ENCODE results near the gene DNASE1L3. TPM values are rescaled to one million over a fixed set of nuclear protein-coding genes. Genes with fewer than 3 reads are reported as not detected.

Gene DNASE1L3
- total RNA-seq, 1 donor from 2014 or later: 10.0 TPM

DNA sequence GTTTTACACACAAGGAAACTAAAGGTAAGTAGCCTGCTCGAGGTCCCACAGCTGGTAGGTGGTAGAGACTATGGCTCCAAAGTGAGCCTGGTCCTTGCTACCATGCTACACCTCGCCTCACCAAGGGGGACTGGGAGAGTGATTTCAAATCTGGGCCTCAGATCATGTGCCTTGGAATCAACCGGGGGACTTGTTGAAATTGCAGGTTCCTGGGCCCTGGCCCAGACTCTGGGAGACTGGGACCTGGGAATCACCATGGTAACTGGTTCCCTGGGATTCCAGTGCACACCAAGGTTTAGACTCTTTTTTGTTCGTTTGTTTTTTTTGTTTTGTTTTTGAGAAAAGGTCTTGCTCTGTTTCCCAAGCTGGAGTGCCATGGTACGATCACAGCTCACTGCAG is 21.1 kb downstream of the DNASE1L3 start:
- no peak for TF ChIP-seq CTCF (IDR thresholded peaks at IDR 0.05)
- Histone ChIP-seq H3K36me3 (no peaks in the 10 kb centered on the region), H3K9me3 (no peaks in the 10 kb centered on the region), H3K4me3 (no peak overlapping the region), H3K27ac (no peak overlapping the region), H3K4me1 (no peaks in the 10 kb centered on the region), H3K27me3 (no peaks in the 10 kb centered on the region)
- intact Hi-C loops (cut with DNase I): no loop called here
- no peak for DNase-seq (ENCODE audit: low spot score in 2 of 2)

- no peak overlapping the region for H3K27ac ChIP-seq
- no peaks in the 10 kb centered on the region for H3K9me3 ChIP-seq
- intact Hi-C loops (cut with DNase I): no loop called here
- no peaks in the 10 kb centered on the region for H3K36me3 ChIP-seq
- no peaks in the 10 kb centered on the region for H3K27me3 ChIP-seq
- TF ChIP-seq CTCF (IDR thresholded peaks at IDR 0.05): no peak
- no peaks in the 10 kb centered on the region for H3K4me1 ChIP-seq
- no peak overlapping the region for H3K4me3 ChIP-seq
- no peak for DNase-seq (ENCODE audit: low spot score in 2 of 2)
Measured at GRCh38 chr3:58188921-58189451, 21.8 kb downstream of the DNASE1L3 start.

DNA sequence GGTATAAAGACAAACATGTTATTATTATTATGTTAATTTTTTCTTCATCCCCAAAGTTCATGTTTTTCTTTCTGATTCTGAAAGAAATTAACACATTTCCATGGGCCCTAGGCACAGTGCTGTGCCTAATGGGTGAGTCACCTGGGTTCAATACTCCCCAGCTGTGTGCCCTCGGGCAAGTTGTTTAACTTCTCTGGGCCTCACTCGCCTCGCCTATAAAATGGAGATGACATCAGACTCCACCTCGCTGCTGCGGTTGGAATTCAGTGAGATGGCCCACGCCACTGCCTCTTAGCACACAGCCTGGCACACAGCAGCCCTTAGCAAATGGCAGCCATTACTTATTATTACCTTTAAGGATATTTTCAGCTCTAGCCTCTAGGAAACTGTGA is 22.6 kb downstream of the DNASE1L3 start:
- Histone ChIP-seq H3K27ac (no peak overlapping the region), H3K36me3 (no peaks in the 10 kb centered on the region), H3K4me3 (no peak overlapping the region), H3K4me1 (no peaks in the 10 kb centered on the region), H3K9me3 (no peaks in the 10 kb centered on the region), H3K27me3 (no peaks in the 10 kb centered on the region)
- intact Hi-C loops (cut with DNase I): no loop called here
- no peak for TF ChIP-seq CTCF (IDR thresholded peaks at IDR 0.05)
- no peak for DNase-seq (ENCODE audit: low spot score in 2 of 2)

GRCh38 chr3:58184982-58185360 is 25.8 kb downstream of the DNASE1L3 start:
- Histone ChIP-seq H3K4me3 (no peak overlapping the region), H3K27me3 (no peaks in the 10 kb centered on the region), H3K36me3 (no peaks in the 10 kb centered on the region), H3K27ac (no peak overlapping the region), H3K9me3 (no peaks in the 10 kb centered on the region), H3K4me1 (no peaks in the 10 kb centered on the region)
- no peak for TF ChIP-seq CTCF (IDR thresholded peaks at IDR 0.05)
- no peak for DNase-seq (ENCODE audit: low spot score in 2 of 2)
- intact Hi-C loops (cut with DNase I): no loop called here

GRCh38 chr3:58184309-58184981 is 26.3 kb downstream of the DNASE1L3 start:
- Histone ChIP-seq H3K27me3 (no peaks in the 10 kb centered on the region), H3K36me3 (no peaks in the 10 kb centered on the region), H3K4me3 (no peak overlapping the region), H3K9me3 (no peaks in the 10 kb centered on the region), H3K4me1 (no peaks in the 10 kb centered on the region), H3K27ac (no peak overlapping the region)
- intact Hi-C loops (cut with DNase I): no loop called here
- no peak for TF ChIP-seq CTCF (IDR thresholded peaks at IDR 0.05)
- DNase-seq (ENCODE audit: low spot score in 2 of 2): no peak

Measured in ascending aorta (tissue), 2 donors.